Esophagus muscularis mucosa (tissue), 3 donors: ENCODE results near the gene NADSYN1.

Source experiments
- POLR2A ChIP-seq: fragments of 450-650 bp; IDR thresholded peaks from one replicate; pipeline ENCODE4 v1.6.1; 2017; ENCODE audit warnings: antibody characterized with exemption, moderate library complexity, mild to moderate bottlenecking, low read depth
- TF ChIP-seq, protein P1 (sequence below), 3 experiments: fragments of 200-600 bp in 2 of 3; fragments of 450-650 bp in 1 of 3; sonication (generic) in 2 of 3; IDR thresholded peaks; one replicate each; pipeline ENCODE4 v1.5.1; 2017 to 2019; ENCODE audit warnings: antibody characterized with exemption in 3 of 3, mild to moderate bottlenecking in 2 of 3, moderate library complexity in 1 of 3

DNA sequence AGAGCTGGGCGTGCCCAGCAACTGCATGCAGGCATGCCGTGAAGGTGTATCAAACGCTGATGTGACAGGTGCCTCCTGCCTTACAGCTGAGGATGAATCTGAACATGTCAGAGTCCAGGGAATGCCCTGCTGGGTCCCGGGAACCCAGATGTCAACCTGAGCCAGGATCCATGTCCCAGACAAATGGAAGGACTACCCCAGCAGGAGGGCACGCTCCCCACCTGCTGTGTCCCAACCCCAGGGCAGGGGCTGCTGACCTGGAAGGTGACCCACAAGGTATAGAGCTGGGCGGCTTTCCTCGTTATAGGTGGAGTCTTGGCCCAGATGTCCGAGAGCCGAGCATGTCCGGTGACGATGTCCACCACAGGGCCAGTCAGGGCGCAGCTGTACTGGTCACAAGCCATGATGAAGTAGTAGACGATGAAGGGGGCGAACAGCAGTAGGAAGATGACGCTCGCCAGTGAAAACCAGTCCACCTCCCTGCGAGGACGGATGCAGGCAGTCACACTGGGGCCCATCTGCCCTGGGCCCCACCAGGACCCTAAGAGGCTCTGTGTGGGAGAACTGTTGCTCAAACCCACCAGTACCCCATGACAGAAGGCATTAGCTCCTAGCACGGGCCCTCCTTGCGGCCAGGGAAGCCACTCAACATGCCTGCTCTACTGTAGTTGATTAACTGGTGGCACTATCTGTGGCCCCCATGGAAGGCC is 9.1 kb upstream of the NADSYN1 start:
- TF ChIP-seq POLR2A, result no peak
- TF ChIP-seq, protein P1, sequence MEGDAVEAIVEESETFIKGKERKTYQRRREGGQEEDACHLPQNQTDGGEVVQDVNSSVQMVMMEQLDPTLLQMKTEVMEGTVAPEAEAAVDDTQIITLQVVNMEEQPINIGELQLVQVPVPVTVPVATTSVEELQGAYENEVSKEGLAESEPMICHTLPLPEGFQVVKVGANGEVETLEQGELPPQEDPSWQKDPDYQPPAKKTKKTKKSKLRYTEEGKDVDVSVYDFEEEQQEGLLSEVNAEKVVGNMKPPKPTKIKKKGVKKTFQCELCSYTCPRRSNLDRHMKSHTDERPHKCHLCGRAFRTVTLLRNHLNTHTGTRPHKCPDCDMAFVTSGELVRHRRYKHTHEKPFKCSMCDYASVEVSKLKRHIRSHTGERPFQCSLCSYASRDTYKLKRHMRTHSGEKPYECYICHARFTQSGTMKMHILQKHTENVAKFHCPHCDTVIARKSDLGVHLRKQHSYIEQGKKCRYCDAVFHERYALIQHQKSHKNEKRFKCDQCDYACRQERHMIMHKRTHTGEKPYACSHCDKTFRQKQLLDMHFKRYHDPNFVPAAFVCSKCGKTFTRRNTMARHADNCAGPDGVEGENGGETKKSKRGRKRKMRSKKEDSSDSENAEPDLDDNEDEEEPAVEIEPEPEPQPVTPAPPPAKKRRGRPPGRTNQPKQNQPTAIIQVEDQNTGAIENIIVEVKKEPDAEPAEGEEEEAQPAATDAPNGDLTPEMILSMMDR (IDR thresholded peaks at IDR 0.05), result no peak
